H1 (cell line): ENCODE data around the gene TBKBP1. TPM values are rescaled to one million over a fixed set of nuclear protein-coding genes. Genes with fewer than 3 reads are reported as not detected.

Experiments used
- ATF2 ChIP-seq: IDR thresholded peaks from 2 replicates; pipeline ENCODE4 v1.6.1; 2012; ENCODE audit warnings: low read length, inconsistent platforms
- BCL11A ChIP-seq, 2 experiments: IDR thresholded peaks; one replicate each; pipeline ENCODE4 v1.6.1; 2011; ENCODE audit warnings: low read depth in 2 of 2, low read length in 2 of 2, mild to moderate bottlenecking in 2 of 2
- CEBPB ChIP-seq: IDR thresholded peaks from 2 replicates; pipeline ENCODE4 v1.6.1; 2012; ENCODE audit warnings: low read depth, low read length
- GTF2F1 ChIP-seq: IDR thresholded peaks from 2 replicates; pipeline ENCODE4 v1.6.1; 2012; ENCODE audit warnings: low read depth, low read length, improper control_type of control experiment, borderline replicate concordance
- PHF8 ChIP-seq: fragments of 200-600 bp; sonication (generic); conservative IDR thresholded peaks from 2 replicates; pipeline ENCODE4 v1.7.1; 2012; ENCODE audit warnings: low read depth, mild to moderate bottlenecking, inconsistent platforms, low read length, moderate library complexity
- POLR2AphosphoS5 ChIP-seq: IDR thresholded peaks from 2 replicates; pipeline ENCODE4 v1.6.1; 2011; ENCODE audit warnings: low read depth, low read length
- RNF2 ChIP-seq: fragments of 200-900, 300-1000 bp; sonication (generic); IDR thresholded peaks from 2 replicates; pipeline ENCODE4 v1.7.1; 2016; ENCODE audit warnings: borderline replicate concordance, low read depth, mild to moderate bottlenecking, antibody characterized with exemption, low read length; ENCODE audit not compliant: poor library complexity, severe bottlenecking; ENCODE audit errors: missing control alignments
- SIN3A ChIP-seq, 2 experiments: IDR thresholded peaks in 1 of 2; conservative IDR thresholded peaks in 1 of 2; 2 replicates each; pipeline ENCODE4 v1.6.1; 2011 to 2012; ENCODE audit warnings: low read length in 2 of 2, improper control_type of control experiment in 1 of 2, low read depth in 1 of 2, mild to moderate bottlenecking in 1 of 2
- polyA plus RNA-seq, 7 experiments: library from polyadenylated mRNA; depleted of rRNA in 3 of 7; stranded (reverse) in 5 of 7; unstranded in 2 of 7; fragments of >200 nt in 5 of 7; fragments of 200-250 nt in 2 of 7; gene quantifications; 1 replicate in 5 of 7; 2 replicates in 1 of 7; 4 replicates in 1 of 7; pipeline versions ENCODE4 v1.2.1 to v1.2.3, GENCODE V29; 2011 to 2013; ENCODE audit warnings: missing spikeins in 2 of 7, mixed read lengths in 2 of 7
- small RNA-seq: library from polyadenylated mRNA; stranded (forward); fragments of <200 nt; extraction: miRNeasy Mini kit (QIAGEN cat#:217004); gene quantifications from one replicate; pipeline ENCODE3, GENCODE V24; 2013; ENCODE audit not compliant: insufficient read depth
- total RNA-seq: library from RNA; stranded (reverse); fragmentation: NEBNext Ultra II Directional; extraction: Animal tissue kit (Norgen Biotek cat#: 25700); gene quantifications from 2 replicates; pipeline ENCODE4 v1.2.1, GENCODE V29; 2021

The TBKBP1 gene
- total and polyA plus RNA-seq, 2 of the 8 experiments (the other 6 are each of a cell fraction or from before 2014, with no cell fraction given) = 6.3 to 15.1 TPM

- no peak for TF ChIP-seq PHF8
- TF ChIP-seq BCL11A (IDR thresholded peaks at IDR 0.05; ENCODE audit: low read depth in 2 of 2, low read length in 2 of 2) = no peak
- no peak for TF ChIP-seq POLR2AphosphoS5
- TF ChIP-seq RNF2 = no peak
- TF ChIP-seq CEBPB = no peak
- no peak for TF ChIP-seq GTF2F1
- no peak for TF ChIP-seq ATF2
- no peak for TF ChIP-seq SIN3A (conservative IDR thresholded peaks at IDR 0.05 in 1 of 2, IDR thresholded peaks at IDR 0.05 in 1 of 2; ENCODE audit: low read depth in 1 of 2, low read length in 2 of 2)
Observed at GRCh38 chr17:47760409-47761140, 66.6 kb downstream of the TBKBP1 start (continued).

Small RNA genes lying within 50 kb of the gene (small RNA-seq; reads per million reads assigned to genes)
- not detected for gene AC015674.1

Other genes with a start within 250 kb of the TBKBP1 start
- gene NPEPPS, start 163.1 kb upstream of the TBKBP1 start, total RNA-seq = 113 and 118 TPM in 2 replicates
- gene NPEPPS, start 163.1 kb upstream of the TBKBP1 start, polyA plus RNA-seq (2011; rRNA removed) = 53.6 and 56.5 TPM in 2 replicates
- 625 and 635 TPM in 2 replicates for gene KPNB1, start 44.2 kb upstream of the TBKBP1 start, total RNA-seq
- gene KPNB1, start 44.2 kb upstream of the TBKBP1 start, polyA plus RNA-seq (2011; rRNA removed) = 142 and 171 TPM in 2 replicates
- gene TBX21, start 39.1 kb downstream of the TBKBP1 start, total RNA-seq = not detected in 2 replicates
- gene TBX21, start 39.1 kb downstream of the TBKBP1 start, polyA plus RNA-seq (2011; rRNA removed) = 0.05 TPM in 1 of 2 replicates, not detected in the other
- gene OSBPL7, start 127.6 kb downstream of the TBKBP1 start, total RNA-seq = 8.9 and 9.6 TPM in 2 replicates
- 7.2 and 10.0 TPM in 2 replicates for gene OSBPL7, start 127.6 kb downstream of the TBKBP1 start, polyA plus RNA-seq (2011; rRNA removed)
- gene MRPL10, start 137.4 kb downstream of the TBKBP1 start, total RNA-seq = 83.0 and 85.3 TPM in 2 replicates
- 213 and 214 TPM in 2 replicates for gene MRPL10, start 137.4 kb downstream of the TBKBP1 start, polyA plus RNA-seq (2011; rRNA removed)
- gene LRRC46, start 137.5 kb downstream of the TBKBP1 start, total RNA-seq = 0.36 TPM in 1 of 2 replicates, not detected in the other
- gene LRRC46, start 137.5 kb downstream of the TBKBP1 start, polyA plus RNA-seq (2011; rRNA removed) = 0.16 and 0.18 TPM in 2 replicates
- gene SCRN2, start 147.1 kb downstream of the TBKBP1 start, total RNA-seq = 24.4 and 27.4 TPM in 2 replicates
- gene SCRN2, start 147.1 kb downstream of the TBKBP1 start, polyA plus RNA-seq (2011; rRNA removed) = 42.3 and 61.1 TPM in 2 replicates
- gene SP6, start 157.0 kb downstream of the TBKBP1 start, total RNA-seq = 1.5 and 1.6 TPM in 2 replicates
- 1.2 and 1.5 TPM in 2 replicates for gene SP6, start 157.0 kb downstream of the TBKBP1 start, polyA plus RNA-seq (2011; rRNA removed)
- gene SP2, start 202.1 kb downstream of the TBKBP1 start, total RNA-seq = 11.0 and 13.8 TPM in 2 replicates
- gene SP2, start 202.1 kb downstream of the TBKBP1 start, polyA plus RNA-seq (2011; rRNA removed) = 5.6 and 9.5 TPM in 2 replicates
- gene PNPO, start 247.4 kb downstream of the TBKBP1 start, total RNA-seq = 7.0 and 8.8 TPM in 2 replicates
- gene PNPO, start 247.4 kb downstream of the TBKBP1 start, polyA plus RNA-seq (2011; rRNA removed) = 7.5 and 8.1 TPM in 2 replicates